ENCODE results near the gene TMEM131L.

TMEM131L gene

GRCh38 chr4:153485359-153485758, 19.2 kb downstream of the TMEM131L start:
- Mint-ChIP-seq H3K36me3 (ENCODE audit: low read depth) (peaks cover 8% of the 10 kb centered on the region), H3K4me1 (peaks cover 63% of the 10 kb centered on the region), H3K27ac (no peak overlapping the region), H3K27me3 (ENCODE audit: low read depth) (no peaks in the 10 kb centered on the region), H3K4me3 (no peak overlapping the region), H3K9me3 (no peaks in the 10 kb centered on the region)
- no peak for TF ChIP-seq CTCF (IDR thresholded peaks at IDR 0.05; ENCODE audit: unreplicated experiment in 3 of 3)

DNA sequence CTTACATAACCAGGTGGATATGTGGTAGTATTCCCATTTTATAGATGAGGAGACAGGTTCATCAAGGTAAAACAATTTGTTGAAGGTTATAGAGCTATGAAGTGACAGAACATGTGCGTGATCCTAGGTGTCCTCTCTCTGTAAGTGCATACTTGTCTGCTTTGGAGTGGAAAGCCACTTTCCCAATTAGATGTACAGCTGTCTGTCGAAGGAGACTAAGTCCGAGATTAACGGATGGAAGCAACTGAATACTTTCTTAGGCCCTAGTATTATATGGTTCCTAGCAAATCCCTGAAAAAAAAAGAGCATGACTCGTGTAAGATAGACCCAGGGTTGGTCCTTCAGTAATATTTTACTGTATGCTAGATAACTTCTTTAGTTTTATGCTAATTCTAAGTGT, 19.7 kb downstream of the TMEM131L start:
- Mint-ChIP-seq H3K27me3 (ENCODE audit: low read depth) (no peaks in the 10 kb centered on the region), H3K4me1 (peaks cover 65% of the 10 kb centered on the region), H3K36me3 (ENCODE audit: low read depth) (peaks cover 4% of the 10 kb centered on the region), H3K4me3 (no peak overlapping the region), H3K27ac (peak overlapping the region in 2 of 3 experiments; percentile 4 to 47), H3K9me3 (no peaks in the 10 kb centered on the region)
- TF ChIP-seq CTCF (IDR thresholded peaks at IDR 0.05; ENCODE audit: unreplicated experiment in 3 of 3): no peak

GRCh38 chr4:153486281-153487151, 20.4 kb downstream of the TMEM131L start:
- Mint-ChIP-seq H3K9me3 (no peaks in the 10 kb centered on the region), H3K27ac (peak overlapping the region; percentile 48 to 86 (median 52)), H3K27me3 (ENCODE audit: low read depth) (no peaks in the 10 kb centered on the region), H3K36me3 (ENCODE audit: low read depth) (no peaks in the 10 kb centered on the region), H3K4me1 (peaks cover 70% of the 10 kb centered on the region), H3K4me3 (no peak overlapping the region)
- TF ChIP-seq CTCF (IDR thresholded peaks at IDR 0.05; ENCODE audit: unreplicated experiment in 3 of 3): no peak

- Mint-ChIP-seq H3K36me3 (ENCODE audit: low read depth) (peaks cover 4% of the 10 kb centered on the region), H3K9me3 (no peaks in the 10 kb centered on the region), H3K4me1 (peaks cover 73% of the 10 kb centered on the region), H3K27me3 (ENCODE audit: low read depth) (no peaks in the 10 kb centered on the region), H3K27ac (peak overlapping the region; percentile 68 to 87 (median 86)), H3K4me3 (peak overlapping the region in 2 of 3 experiments; percentile 5 to 16)
- no peak for TF ChIP-seq CTCF (IDR thresholded peaks at IDR 0.05; ENCODE audit: unreplicated experiment in 3 of 3)
Measured at GRCh38 chr4:153488006-153488891, 22.1 kb downstream of the TMEM131L start.

DNA sequence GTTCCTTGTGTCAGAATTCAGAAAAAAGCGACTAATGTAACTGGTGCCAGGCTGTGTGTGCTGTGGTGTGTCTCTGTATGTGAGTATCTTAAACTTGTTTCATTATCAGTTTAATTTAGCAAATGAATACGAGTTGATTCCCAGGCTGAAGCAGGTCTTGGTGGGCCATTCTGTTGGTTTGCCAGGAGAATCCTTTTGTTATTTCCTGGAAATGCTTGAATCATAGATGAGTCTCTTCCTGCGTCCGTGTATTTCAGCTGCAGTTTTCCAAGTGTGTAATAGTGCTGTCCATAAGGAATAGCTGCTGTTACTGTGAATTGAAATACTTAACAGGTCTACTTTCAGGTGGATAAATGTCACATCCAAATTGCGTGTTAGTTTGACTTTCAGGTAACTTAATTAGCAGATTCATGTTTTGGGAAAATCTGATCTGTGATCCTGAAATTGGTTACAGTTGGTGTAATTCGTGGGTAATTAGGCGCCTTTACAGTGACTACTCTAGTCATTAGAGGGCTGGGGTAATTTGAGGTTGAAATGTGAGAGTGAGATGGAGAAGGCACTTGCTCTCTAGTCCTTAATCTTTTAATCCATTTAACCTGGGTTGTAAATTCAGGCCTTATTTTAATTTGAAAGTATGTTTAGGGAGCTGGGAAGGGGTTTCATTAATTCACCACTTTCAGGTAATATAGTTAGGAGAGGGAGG, 23.8 kb downstream of the TMEM131L start:
- Mint-ChIP-seq H3K36me3 (ENCODE audit: low read depth) (peaks cover 9% of the 10 kb centered on the region), H3K9me3 (no peaks in the 10 kb centered on the region), H3K4me3 (no peak overlapping the region), H3K27me3 (ENCODE audit: low read depth) (no peaks in the 10 kb centered on the region), H3K27ac (peak overlapping the region; percentile 64 to 86 (median 73)), H3K4me1 (peaks cover 76% of the 10 kb centered on the region)
- TF ChIP-seq CTCF (IDR thresholded peaks at IDR 0.05; ENCODE audit: unreplicated experiment in 3 of 3): no peak
